IMR-90 (cell line): ENCODE results near the gene CELA3B. TPM values are rescaled to one million over a fixed set of nuclear protein-coding genes. Genes with fewer than 3 reads are reported as not detected.

Source experiments
- ATAC-seq: fragments of 200-7000 bp; cut with Tn5 transposase; 2 replicates; pipeline ENCODE4 v1.9.1; 2020; ENCODE audit warnings: low read depth, mild to moderate bottlenecking, moderate library complexity
- BruUV-seq: library from RNA; stranded (reverse); fragments of 400-500 nt; replicated peaks from 2 replicates; lab custom pipeline; 2021; lab: Mats Ljungman, UMichigan
- CTCF ChIA-PET: fragments of 300-600 bp; formaldehyde crosslinking; extraction: SDS; loops from one replicate; lab custom pipeline; 2021; ENCODE audit warnings: antibody characterized with exemption; lab: Yijun Ruan, JAX
- POLR2A ChIA-PET: fragments of 300-600 bp; sonication (Branson Sonifier 250); formaldehyde crosslinking; loops from one replicate; lab custom pipeline; 2022; ENCODE audit warnings: antibody characterized with exemption; ENCODE audit not compliant: unreplicated experiment; lab: Charles Lee
- DNase-seq: peaks from one replicate; pipeline ENCODE4 v3.0.0; 2013
- H2AFZ ChIP-seq: replicated peaks from 2 replicates; pipeline ENCODE3; 2013; ENCODE audit warnings: low read length, mild to moderate bottlenecking; ENCODE audit not compliant: poor library complexity
- H2AK5ac ChIP-seq: 2 replicates; pipeline ENCODE4 v1.6.1; 2013; ENCODE audit warnings: low read depth, low read length, inconsistent platforms
- H2AK9ac ChIP-seq: replicated peaks from 2 replicates; pipeline ENCODE3; 2013; ENCODE audit warnings: mild to moderate bottlenecking, low read depth, low read length, moderate library complexity; ENCODE audit not compliant: poor library complexity
- H2BK120ac ChIP-seq: 2 replicates; pipeline ENCODE4 v1.6.1; 2013; ENCODE audit warnings: low read depth, low read length, inconsistent platforms
- H2BK15ac ChIP-seq: 3 replicates; pipeline ENCODE4 v1.6.1; 2013; ENCODE audit warnings: low read depth, low read length, inconsistent platforms
- H2BK20ac ChIP-seq: 2 replicates; pipeline ENCODE4 v1.6.1; 2013; ENCODE audit warnings: low read depth, mild to moderate bottlenecking, inconsistent platforms, low read length, moderate library complexity
- H2BK5ac ChIP-seq: 2 replicates; pipeline ENCODE4 v1.6.1; 2013; ENCODE audit warnings: mild to moderate bottlenecking, low read depth, low read length, inconsistent platforms; ENCODE audit not compliant: poor library complexity, severe bottlenecking
- H3K14ac ChIP-seq: replicated peaks from 2 replicates; pipeline ENCODE4 v1.6.1; 2013; ENCODE audit warnings: low read depth, low read length, inconsistent platforms
- H3K18ac ChIP-seq: 2 replicates; pipeline ENCODE4 v1.6.1; 2013; ENCODE audit warnings: low read depth, low read length, control low read depth
- H3K23ac ChIP-seq: 2 replicates; pipeline ENCODE4 v1.6.1; 2013; ENCODE audit warnings: low read depth, low read length, inconsistent platforms
- H3K27ac ChIP-seq: 2 replicates; pipeline ENCODE4 v1.5.1; 2013; ENCODE audit warnings: mild to moderate bottlenecking, control low read depth, low read length; ENCODE audit not compliant: insufficient read depth
- H3K27me3 ChIP-seq: 2 replicates; pipeline ENCODE4 v1.6.1; 2013; ENCODE audit warnings: low read length; ENCODE audit not compliant: control insufficient read depth, insufficient read depth
- H3K36me3 ChIP-seq: 2 replicates; pipeline ENCODE4 v1.6.1; 2013; ENCODE audit warnings: low read length, mixed read lengths; ENCODE audit not compliant: control insufficient read depth, insufficient read depth
- H3K4ac ChIP-seq: 2 replicates; pipeline ENCODE4 v1.6.1; 2013; ENCODE audit warnings: low read depth, low read length, inconsistent platforms
- H3K4me1 ChIP-seq: 2 replicates; pipeline ENCODE4 v1.6.1; 2013; ENCODE audit warnings: low read length, mixed read lengths; ENCODE audit not compliant: control insufficient read depth, insufficient read depth
- H3K4me2 ChIP-seq: 2 replicates; pipeline ENCODE4 v1.6.1; 2013; ENCODE audit warnings: low read depth, mild to moderate bottlenecking, control low read depth, low read length, moderate library complexity
- H3K4me3 ChIP-seq: 2 replicates; pipeline ENCODE4 v1.5.1; 2013; ENCODE audit warnings: low read depth, mild to moderate bottlenecking, control low read depth, low read length, moderate library complexity; ENCODE audit not compliant: insufficient read depth
- H3K56ac ChIP-seq: 2 replicates; pipeline ENCODE4 v1.6.1; 2013; ENCODE audit warnings: low read length, inconsistent platforms; ENCODE audit not compliant: insufficient read depth; ENCODE audit errors: extremely low read depth
- H3K79me1 ChIP-seq, 2 experiments: 2 replicates each; pipeline ENCODE4 v1.6.1; 2013; ENCODE audit warnings: low read length in 2 of 2, inconsistent platforms in 1 of 2, low read depth in 1 of 2
- H3K9ac ChIP-seq: 2 replicates; pipeline ENCODE4 v1.6.1; 2013; ENCODE audit warnings: low read depth, low read length, control low read depth
- H3K9me1 ChIP-seq: 2 replicates; pipeline ENCODE4 v1.6.1; 2013; ENCODE audit warnings: low read length, inconsistent platforms; ENCODE audit not compliant: insufficient read depth
- H3K9me3 ChIP-seq: 2 replicates; pipeline ENCODE4 v1.6.1; 2013; ENCODE audit warnings: low read length; ENCODE audit not compliant: control insufficient read depth, insufficient read depth
- H4K20me1 ChIP-seq: 2 replicates; pipeline ENCODE4 v1.6.1; 2013; ENCODE audit warnings: low read length, inconsistent platforms; ENCODE audit not compliant: insufficient read depth
- H4K5ac ChIP-seq: 2 replicates; pipeline ENCODE4 v1.6.1; 2013; ENCODE audit warnings: mild to moderate bottlenecking, low read depth, low read length, control low read depth
- H4K8ac ChIP-seq, 2 experiments: 2 replicates each; pipeline ENCODE4 v1.6.1; 2013; ENCODE audit warnings: low read depth in 2 of 2, low read length in 2 of 2, control low read depth in 1 of 2, inconsistent platforms in 1 of 2
- H4K91ac ChIP-seq: 2 replicates; pipeline ENCODE4 v1.6.1; 2013; ENCODE audit warnings: low read depth, low read length, inconsistent platforms; ENCODE audit not compliant: insufficient read depth
- BHLHE40 ChIP-seq: fragments of 150-350 bp; IDR thresholded peaks from 2 replicates; pipeline ENCODE4 v1.6.1; 2016; ENCODE audit warnings: mild to moderate bottlenecking, low read depth, low read length
- CEBPB ChIP-seq: IDR thresholded peaks from 2 replicates; pipeline ENCODE4 v1.6.1; 2012; ENCODE audit warnings: low read depth, low read length, improper control_type of control experiment
- CHD1 ChIP-seq: IDR thresholded peaks from 2 replicates; pipeline ENCODE4 v1.6.1; 2012; ENCODE audit warnings: low read depth, low read length, improper control_type of control experiment
- FOS ChIP-seq: fragments of 150-350 bp; IDR thresholded peaks from 2 replicates; pipeline ENCODE4 v1.6.1; 2016; ENCODE audit warnings: low read depth, low read length
- MAFK ChIP-seq: IDR thresholded peaks from 2 replicates; pipeline ENCODE4 v1.6.1; 2012; ENCODE audit warnings: low read depth, low read length, improper control_type of control experiment
- MAZ ChIP-seq: IDR thresholded peaks from 2 replicates; pipeline ENCODE4 v1.6.1; 2012; ENCODE audit warnings: low read depth, mild to moderate bottlenecking, low read length, improper control_type of control experiment, moderate library complexity, borderline replicate concordance
- MXI1 ChIP-seq: IDR thresholded peaks from 2 replicates; pipeline ENCODE4 v1.6.1; 2012; ENCODE audit warnings: low read depth, mild to moderate bottlenecking, low read length, moderate library complexity, borderline replicate concordance
- NFE2L2 ChIP-seq: fragments of 150-350 bp; IDR thresholded peaks from 2 replicates; pipeline ENCODE4 v1.6.1; 2016; ENCODE audit warnings: low read depth, mild to moderate bottlenecking, low read length
- POLR2A ChIP-seq: IDR thresholded peaks from 2 replicates; pipeline ENCODE4 v1.6.1; 2012; ENCODE audit warnings: mild to moderate bottlenecking, low read depth, low read length
- RAD21 ChIP-seq: IDR thresholded peaks from 2 replicates; pipeline ENCODE4 v1.6.1; 2012; ENCODE audit warnings: low read length, improper control_type of control experiment
- RCOR1 ChIP-seq: IDR thresholded peaks from 2 replicates; pipeline ENCODE4 v1.6.1; 2012; ENCODE audit warnings: mild to moderate bottlenecking, low read length, improper control_type of control experiment; ENCODE audit not compliant: insufficient replicate concordance
- RFX5 ChIP-seq: IDR thresholded peaks from 2 replicates; pipeline ENCODE4 v1.8.0; 2012; ENCODE audit warnings: low read depth, mild to moderate bottlenecking, low read length, moderate library complexity
- SMC3 ChIP-seq: fragments of 150-350 bp; IDR thresholded peaks from 2 replicates; pipeline ENCODE4 v1.6.1; 2016; ENCODE audit warnings: low read depth, mild to moderate bottlenecking, antibody characterized with exemption, low read length, moderate library complexity
- WGBS, 2 experiments: methylation state at CpG; one replicate each; pipeline versions ENCODE4 v1.1.5 to v1.1.7; 2013; ENCODE audit warnings: missing lambda C conversion rate in 2 of 2; ENCODE audit not compliant: insufficient read length in 1 of 2; ENCODE audit errors: extremely low coverage in 2 of 2; 5-methylcytosine and 5-hydroxymethylcytosine counted together
- dilution Hi-C: fragments of 300-500 bp; cut with HindIII; formaldehyde crosslinking; loops from one replicate; pipeline ENCODE4 v1.14.3; 2018; ENCODE audit warnings: low sequenced_read_pairs; ENCODE audit not compliant: unreplicated experiment
- in situ Hi-C: fragments of 300-500 bp; cut with MboI; formaldehyde crosslinking; loops from 3 replicates; pipeline ENCODE4 v1.14.3; 2019; ENCODE audit warnings: low sequenced_read_pairs, inconsistent platforms, mixed read lengths
- intact Hi-C: fragments of 100-400 bp; cut with micrococcal nuclease; formaldehyde crosslinking; loops from 2 replicates; pipeline ENCODE4 v1.10.0; 2022
- polyA plus RNA-seq, 3 experiments: library from polyadenylated mRNA; depleted of rRNA; stranded (reverse); fragments of >200 nt; gene quantifications; 2 replicates each; pipeline ENCODE4 v1.2.3, GENCODE V29; 2012; ENCODE audit warnings: low replicate concordance in 1 of 3
- total RNA-seq: library from RNA; depleted of rRNA; stranded (reverse); fragments of >200 nt; gene quantifications from 2 replicates; pipeline ENCODE4 v1.2.3, GENCODE V29; 2012
- TF ChIP-seq, protein P1 (sequence below): fragments of 150-350 bp; IDR thresholded peaks from 2 replicates; pipeline ENCODE4 v1.6.1; 2017; ENCODE audit warnings: mild to moderate bottlenecking, antibody characterized with exemption, low read length, low read depth
- TF ChIP-seq, protein P2 (sequence below): fragments of 150-350 bp; IDR thresholded peaks from 2 replicates; pipeline ENCODE4 v1.6.1; 2016; ENCODE audit warnings: low read depth, mild to moderate bottlenecking, low read length, moderate library complexity, borderline replicate concordance
- TF ChIP-seq, protein P3 (sequence below): conservative IDR thresholded peaks from 2 replicates; pipeline ENCODE4 v1.5.1; 2012; ENCODE audit warnings: mild to moderate bottlenecking, low read depth, low read length, improper control_type of control experiment

CELA3B gene
- total and polyA plus RNA-seq, 2 of the 4 experiments (the other 2 are of a cell fraction) = not detected

DNA sequence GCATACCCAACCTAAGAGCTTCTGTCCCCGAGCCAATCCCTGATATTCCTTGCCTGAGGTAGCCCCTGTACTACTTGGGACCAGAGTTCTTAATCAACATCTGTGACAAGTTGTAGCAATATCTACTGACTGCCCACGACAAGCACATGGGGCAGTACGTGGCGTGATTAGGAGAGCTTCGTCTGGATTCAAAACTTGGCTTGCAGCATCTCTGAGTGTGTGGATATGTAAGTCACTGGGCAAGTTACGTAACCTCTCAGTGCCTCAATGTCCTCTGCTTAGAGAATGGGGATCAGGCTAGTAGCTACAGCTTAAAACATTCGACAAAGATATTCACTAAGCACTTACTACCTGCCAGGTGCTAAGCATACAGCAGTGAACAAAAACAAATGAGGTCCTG lies 44.7 kb upstream of the CELA3B start:
- H3K56ac ChIP-seq = peak overlapping the region; percentile 91
- H3K4me2 ChIP-seq = peak overlapping the region; percentile 43
- H3K27me3 ChIP-seq = no peaks in the 10 kb centered on the region
- H2BK15ac ChIP-seq = peak overlapping the region; percentile 98; the same call in 2 of the 3 replicates
- H4K5ac ChIP-seq = peak overlapping the region; percentile 71
- H2AK9ac ChIP-seq = peak overlapping the region; percentile 96
- TF ChIP-seq NFE2L2 (no peak), CEBPB (peak; percentile 97), FOS (no peak), POLR2A (no peak), MAZ (no peak), BHLHE40 (no peak), RAD21 (no peak), MAFK (no peak), RCOR1 (no peak), MXI1 (peak; percentile 43; the same call in 1 of the 2 replicates), CHD1 (no peak), RFX5 (peak; percentile 8; the same call in 1 of the 2 replicates), SMC3 (no peak)
- TF ChIP-seq, protein P1, sequence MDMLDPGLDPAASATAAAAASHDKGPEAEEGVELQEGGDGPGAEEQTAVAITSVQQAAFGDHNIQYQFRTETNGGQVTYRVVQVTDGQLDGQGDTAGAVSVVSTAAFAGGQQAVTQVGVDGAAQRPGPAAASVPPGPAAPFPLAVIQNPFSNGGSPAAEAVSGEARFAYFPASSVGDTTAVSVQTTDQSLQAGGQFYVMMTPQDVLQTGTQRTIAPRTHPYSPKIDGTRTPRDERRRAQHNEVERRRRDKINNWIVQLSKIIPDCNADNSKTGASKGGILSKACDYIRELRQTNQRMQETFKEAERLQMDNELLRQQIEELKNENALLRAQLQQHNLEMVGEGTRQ = 0 out of 2 replicates have a peak, but pooled peaks have one; percentile 41
- TF ChIP-seq, protein P2, sequence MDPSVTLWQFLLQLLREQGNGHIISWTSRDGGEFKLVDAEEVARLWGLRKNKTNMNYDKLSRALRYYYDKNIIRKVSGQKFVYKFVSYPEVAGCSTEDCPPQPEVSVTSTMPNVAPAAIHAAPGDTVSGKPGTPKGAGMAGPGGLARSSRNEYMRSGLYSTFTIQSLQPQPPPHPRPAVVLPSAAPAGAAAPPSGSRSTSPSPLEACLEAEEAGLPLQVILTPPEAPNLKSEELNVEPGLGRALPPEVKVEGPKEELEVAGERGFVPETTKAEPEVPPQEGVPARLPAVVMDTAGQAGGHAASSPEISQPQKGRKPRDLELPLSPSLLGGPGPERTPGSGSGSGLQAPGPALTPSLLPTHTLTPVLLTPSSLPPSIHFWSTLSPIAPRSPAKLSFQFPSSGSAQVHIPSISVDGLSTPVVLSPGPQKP = no peak
- TF ChIP-seq, protein P3, sequence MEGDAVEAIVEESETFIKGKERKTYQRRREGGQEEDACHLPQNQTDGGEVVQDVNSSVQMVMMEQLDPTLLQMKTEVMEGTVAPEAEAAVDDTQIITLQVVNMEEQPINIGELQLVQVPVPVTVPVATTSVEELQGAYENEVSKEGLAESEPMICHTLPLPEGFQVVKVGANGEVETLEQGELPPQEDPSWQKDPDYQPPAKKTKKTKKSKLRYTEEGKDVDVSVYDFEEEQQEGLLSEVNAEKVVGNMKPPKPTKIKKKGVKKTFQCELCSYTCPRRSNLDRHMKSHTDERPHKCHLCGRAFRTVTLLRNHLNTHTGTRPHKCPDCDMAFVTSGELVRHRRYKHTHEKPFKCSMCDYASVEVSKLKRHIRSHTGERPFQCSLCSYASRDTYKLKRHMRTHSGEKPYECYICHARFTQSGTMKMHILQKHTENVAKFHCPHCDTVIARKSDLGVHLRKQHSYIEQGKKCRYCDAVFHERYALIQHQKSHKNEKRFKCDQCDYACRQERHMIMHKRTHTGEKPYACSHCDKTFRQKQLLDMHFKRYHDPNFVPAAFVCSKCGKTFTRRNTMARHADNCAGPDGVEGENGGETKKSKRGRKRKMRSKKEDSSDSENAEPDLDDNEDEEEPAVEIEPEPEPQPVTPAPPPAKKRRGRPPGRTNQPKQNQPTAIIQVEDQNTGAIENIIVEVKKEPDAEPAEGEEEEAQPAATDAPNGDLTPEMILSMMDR = no peak
- H2AK5ac ChIP-seq = peak overlapping the region; percentile 82
- 70% methylated on average over 2 of the region's 7 CpGs; no CpG with 5 or more reads in 1 of the 2 experiments for WGBS, 2 experiments
- ATAC-seq (no peak), DNase-seq (peak; percentile 86)
- ChIA-PET POLR2A (interaction anchor here (1.6 kb wide), 1 partner anchor 12 kb away, joined by 3 read pairs; no protein-coding TSS in a partner anchor), CTCF (no interaction called here)
- H3K27ac ChIP-seq = peak overlapping the region; percentile 93
- dilution Hi-C loops (no loop called here), in situ Hi-C loops (no loop called here), intact Hi-C loops (loop anchor here (10.0 kb wide), 1 partner anchor 147 kb away; the partner anchor contains the start of gene USP48)
- 0 out of 2 replicates have a peak, but pooled peaks cover 3% of the 10 kb centered on the region for H4K20me1 ChIP-seq
- peaks cover 35% of the 10 kb centered on the region for H3K9me1 ChIP-seq
- peak overlapping the region; percentile 93 for H3K14ac ChIP-seq
- peak overlapping the region; percentile 96 for H2BK120ac ChIP-seq
- H4K91ac ChIP-seq = peak overlapping the region; percentile 97
- H3K4me1 ChIP-seq = peaks cover 55% of the 10 kb centered on the region
- no TSS peak for BruUV-seq
- H2BK5ac ChIP-seq = peak overlapping the region; percentile 95
- peak overlapping the region; percentile 96 for H3K23ac ChIP-seq
- no peak overlapping the region for H3K4me3 ChIP-seq
- no peaks in the 10 kb centered on the region for H3K9me3 ChIP-seq
- H3K79me1 ChIP-seq = peaks cover 29 to 83% of the 10 kb centered on the region in 2 experiments
- peak overlapping the region; percentile 86 for H3K4ac ChIP-seq
- H2AFZ ChIP-seq = no peak overlapping the region
- peak overlapping the region; percentile 77 for H3K18ac ChIP-seq
- peaks cover 2% of the 10 kb centered on the region; the same call in 1 of the 2 replicates for H3K36me3 ChIP-seq
- H4K8ac ChIP-seq = peak overlapping the region; percentile 92 to 96
- peak overlapping the region; percentile 64 for H3K9ac ChIP-seq
- peak overlapping the region; percentile 95 for H2BK20ac ChIP-seq
